OCI-LY7 (cell line): ENCODE measurements around the gene RGS7BP. TPM values are rescaled to one million over a fixed set of nuclear protein-coding genes. Genes with fewer than 3 reads are reported as not detected.

Experiments used
- BruUV-seq: library from RNA; stranded (reverse); fragments of 400-500 nt; replicated peaks from 2 replicates; lab custom pipeline; 2021; lab: Mats Ljungman, UMichigan
- CTCF ChIA-PET: fragments of 300-600 bp; sonication (Branson Sonifier 250); formaldehyde crosslinking; loops from one replicate; lab custom pipeline; 2022; ENCODE audit warnings: antibody characterized with exemption; ENCODE audit not compliant: unreplicated experiment; lab: Charles Lee
- POLR2A ChIA-PET: fragments of 300-600 bp; sonication (Branson Sonifier 250); formaldehyde crosslinking; loops from one replicate; lab custom pipeline; 2022; ENCODE audit warnings: antibody characterized with exemption; lab: Charles Lee
- DNase-seq: peaks from one replicate; pipeline ENCODE4 v3.0.0-alpha.2; 2015; ENCODE audit warnings: low spot score
- H2AFZ ChIP-seq: fragments of 200-600 bp; sonication (generic), shearing (Covaris generic); 2 replicates; pipeline ENCODE4 v1.6.1; 2014; ENCODE audit warnings: mild to moderate bottlenecking, antibody characterized with exemption, low read length, moderate library complexity
- H3K27ac ChIP-seq: fragments of 200-600 bp; sonication (generic); 2 replicates; pipeline ENCODE4 v1.5.1; 2014; ENCODE audit warnings: mixed run types, low read depth, mild to moderate bottlenecking, moderate library complexity, low read length, inconsistent platforms; ENCODE audit not compliant: poor library complexity, severe bottlenecking
- H3K36me3 ChIP-seq: fragments of 200-600 bp; sonication (generic); 2 replicates; pipeline ENCODE4 v1.6.1; 2014; ENCODE audit warnings: mild to moderate bottlenecking, antibody characterized with exemption, low read length, moderate library complexity, mixed read lengths; ENCODE audit not compliant: insufficient read depth
- H3K4me1 ChIP-seq: fragments of 200-600 bp; sonication (generic); 2 replicates; pipeline ENCODE4 v1.5.1; 2014; ENCODE audit warnings: mild to moderate bottlenecking, low read length; ENCODE audit not compliant: insufficient read depth, poor library complexity, severe bottlenecking
- H3K4me2 ChIP-seq: fragments of 200-600 bp; sonication (generic); 2 replicates; pipeline ENCODE4 v1.6.1; 2014; ENCODE audit warnings: mild to moderate bottlenecking, low read length
- H3K4me3 ChIP-seq: fragments of 200-600 bp; sonication (generic); 2 replicates; pipeline ENCODE4 v1.5.1; 2014; ENCODE audit warnings: mild to moderate bottlenecking, low read depth, low read length; ENCODE audit not compliant: poor library complexity, severe bottlenecking
- H3K79me2 ChIP-seq: fragments of 200-600 bp; sonication (generic); 2 replicates; pipeline ENCODE4 v1.6.1; 2016; ENCODE audit warnings: low read depth, mild to moderate bottlenecking, low read length, moderate library complexity, mixed read lengths; ENCODE audit not compliant: insufficient read depth
- H3K9me2 ChIP-seq: fragments of 200-600 bp; sonication (generic); 2 replicates; pipeline ENCODE4 v1.6.1; 2016; ENCODE audit warnings: mild to moderate bottlenecking, low read length, mixed read lengths; ENCODE audit not compliant: insufficient read depth
- H3K9me3 ChIP-seq: fragments of 200-600 bp; sonication (generic); 2 replicates; pipeline ENCODE4 v1.6.1; 2014; ENCODE audit warnings: mild to moderate bottlenecking, mixed run types, low read length, mixed read lengths
- H4K20me1 ChIP-seq: fragments of 200-600 bp; sonication (generic); 2 replicates; pipeline ENCODE4 v1.6.1; 2014; ENCODE audit warnings: mild to moderate bottlenecking, antibody characterized with exemption, low read length, moderate library complexity, mixed read lengths; ENCODE audit not compliant: insufficient read depth
- EZH2phosphoT487 ChIP-seq: fragments of 200-600 bp; sonication (generic); IDR thresholded peaks from 2 replicates; pipeline ENCODE4 v1.6.1; 2018; ENCODE audit warnings: low read depth, borderline replicate concordance, mild to moderate bottlenecking, mixed run types, antibody characterized with exemption, low read length, moderate library complexity, mixed read lengths
- intact Hi-C: fragments of 100-400 bp; cut with micrococcal nuclease; formaldehyde crosslinking; loops from one replicate; pipeline ENCODE4 v1.10.0; 2022; ENCODE audit not compliant: unreplicated experiment
- total RNA-seq, 2 experiments: library from RNA; depleted of rRNA in 1 of 2; stranded (reverse); fragments of >200 nt in 1 of 2; shearing (Covaris generic) in 1 of 2; gene quantifications; 2 replicates each; pipeline ENCODE4 v1.2.3, GENCODE V29; 2014 to 2022
- TF ChIP-seq, protein P1 (sequence below): fragments of 200-600 bp; sonication (generic); conservative IDR thresholded peaks from 2 replicates; pipeline ENCODE4 v1.5.1; 2014; ENCODE audit warnings: mild to moderate bottlenecking, antibody characterized with exemption, low read length, moderate library complexity, mixed read lengths

The RGS7BP gene
- total RNA-seq, 2 experiments from 2014 or later = not detected

DNA sequence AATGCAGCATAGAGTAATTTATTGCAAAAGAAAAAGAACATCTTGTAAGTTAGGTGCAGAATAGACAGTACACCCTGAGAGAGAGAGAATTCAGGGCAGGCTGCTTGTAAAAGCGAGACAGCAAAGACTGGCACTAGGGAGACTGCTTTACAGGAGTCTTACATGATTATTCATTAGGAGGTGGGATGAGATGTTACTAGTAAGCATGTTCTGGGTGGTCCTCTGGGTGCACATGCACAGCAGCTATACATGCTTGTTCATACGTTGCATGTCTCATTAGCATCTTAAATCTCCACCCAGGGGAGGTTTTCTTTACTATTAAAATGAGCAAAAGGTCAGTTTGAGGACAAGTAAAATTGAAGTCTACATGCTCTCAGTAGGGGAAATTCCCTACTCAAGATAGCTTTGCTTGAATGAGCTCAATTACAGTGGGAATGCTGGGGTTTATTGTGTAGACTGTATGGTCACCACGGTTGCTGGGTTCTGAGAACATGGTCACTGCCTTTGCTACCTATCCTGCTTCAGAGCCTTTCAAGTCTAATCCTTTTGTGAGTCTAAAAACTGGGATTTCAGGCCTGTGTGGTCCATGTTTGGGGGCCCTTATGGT, 60.6 kb downstream of the RGS7BP start:
- H3K9me3 ChIP-seq = no peaks in the 10 kb centered on the region
- BruUV-seq = no TSS peak
- TF ChIP-seq, protein P1, sequence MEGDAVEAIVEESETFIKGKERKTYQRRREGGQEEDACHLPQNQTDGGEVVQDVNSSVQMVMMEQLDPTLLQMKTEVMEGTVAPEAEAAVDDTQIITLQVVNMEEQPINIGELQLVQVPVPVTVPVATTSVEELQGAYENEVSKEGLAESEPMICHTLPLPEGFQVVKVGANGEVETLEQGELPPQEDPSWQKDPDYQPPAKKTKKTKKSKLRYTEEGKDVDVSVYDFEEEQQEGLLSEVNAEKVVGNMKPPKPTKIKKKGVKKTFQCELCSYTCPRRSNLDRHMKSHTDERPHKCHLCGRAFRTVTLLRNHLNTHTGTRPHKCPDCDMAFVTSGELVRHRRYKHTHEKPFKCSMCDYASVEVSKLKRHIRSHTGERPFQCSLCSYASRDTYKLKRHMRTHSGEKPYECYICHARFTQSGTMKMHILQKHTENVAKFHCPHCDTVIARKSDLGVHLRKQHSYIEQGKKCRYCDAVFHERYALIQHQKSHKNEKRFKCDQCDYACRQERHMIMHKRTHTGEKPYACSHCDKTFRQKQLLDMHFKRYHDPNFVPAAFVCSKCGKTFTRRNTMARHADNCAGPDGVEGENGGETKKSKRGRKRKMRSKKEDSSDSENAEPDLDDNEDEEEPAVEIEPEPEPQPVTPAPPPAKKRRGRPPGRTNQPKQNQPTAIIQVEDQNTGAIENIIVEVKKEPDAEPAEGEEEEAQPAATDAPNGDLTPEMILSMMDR = no peak
- TF ChIP-seq EZH2phosphoT487 = no peak
- H3K27ac ChIP-seq = no peak overlapping the region
- DNase-seq = no peak
- ChIA-PET CTCF (no interaction called here), POLR2A (interaction anchor here (1.4 kb wide), 1 partner anchor 75 kb away, joined by 4 read pairs; no protein-coding TSS in a partner anchor)
- intact Hi-C loops = no loop called here
- no peaks in the 10 kb centered on the region for H4K20me1 ChIP-seq
- no peaks in the 10 kb centered on the region for H3K4me1 ChIP-seq
- no peak overlapping the region for H3K4me2 ChIP-seq
- no peak overlapping the region for H3K4me3 ChIP-seq
- no peaks in the 10 kb centered on the region for H3K9me2 ChIP-seq
- no peaks in the 10 kb centered on the region for H3K36me3 ChIP-seq
- H3K79me2 ChIP-seq = no peaks in the 10 kb centered on the region
- H2AFZ ChIP-seq = no peak overlapping the region

GRCh38 chr5:64569858-64570257, 64.0 kb downstream of the RGS7BP start:
- BruUV-seq = no TSS peak
- CTCF ChIA-PET = no interaction called here
- H3K79me2 ChIP-seq = no peaks in the 10 kb centered on the region

More at GRCh38 chr5:64569858-64570257, 64.0 kb downstream of the RGS7BP start:
- H3K4me1 ChIP-seq = no peaks in the 10 kb centered on the region
- H3K9me2 ChIP-seq = no peaks in the 10 kb centered on the region
- TF ChIP-seq, protein P1 = no peak
- TF ChIP-seq EZH2phosphoT487 = no peak
- H3K27ac ChIP-seq = no peak overlapping the region
- no peak overlapping the region for H3K4me2 ChIP-seq
- no peak overlapping the region for H2AFZ ChIP-seq
- DNase-seq = no peak
- H3K9me3 ChIP-seq = no peaks in the 10 kb centered on the region
- H3K36me3 ChIP-seq = no peaks in the 10 kb centered on the region
- POLR2A ChIA-PET = no interaction called here
- no peaks in the 10 kb centered on the region for H4K20me1 ChIP-seq
- no peak overlapping the region for H3K4me3 ChIP-seq
- intact Hi-C loops = no loop called here
